HEK293 (cell line): Measurements from ENCODE around the gene TCF15.
A peak's percentile ranks its signal among the peaks of the same experiment; 100 is the strongest.

Source experiments
- GLI2 ChIP-seq: fragments of 450-650 bp; formaldehyde crosslinking; IDR thresholded peaks from 2 replicates; pipeline ENCODE4; 2017; ENCODE audit warnings: missing biosample characterization, missing genetic modification characterization, low read depth, borderline replicate concordance
- GLIS2 ChIP-seq: fragments of 450-650 bp; formaldehyde crosslinking; IDR thresholded peaks from 2 replicates; pipeline ENCODE4 v1.5.1; 2016; ENCODE audit warnings: missing biosample characterization, missing genetic modification characterization
- INSM2 ChIP-seq: fragments of 450-650 bp; formaldehyde crosslinking; IDR thresholded peaks from 2 replicates; pipeline ENCODE4 v1.5.1; 2016; ENCODE audit warnings: missing biosample characterization, missing genetic modification characterization
- KLF8 ChIP-seq: fragments of 450-650 bp; formaldehyde crosslinking; IDR thresholded peaks from 2 replicates; pipeline ENCODE4 v1.5.1; 2016; ENCODE audit warnings: missing biosample characterization, missing genetic modification characterization
- OSR2 ChIP-seq: fragments of 450-650 bp; formaldehyde crosslinking; IDR thresholded peaks from 2 replicates; pipeline ENCODE4 v1.5.1; 2016; ENCODE audit warnings: missing biosample characterization, missing genetic modification characterization
- OVOL3 ChIP-seq: fragments of 450-650 bp; formaldehyde crosslinking; IDR thresholded peaks from 2 replicates; pipeline ENCODE4 v1.5.1; 2016; ENCODE audit warnings: missing biosample characterization, missing genetic modification characterization
- PRDM6 ChIP-seq: fragments of 450-650 bp; formaldehyde crosslinking; IDR thresholded peaks from 2 replicates; pipeline ENCODE4 v1.5.1; 2017; ENCODE audit warnings: missing biosample characterization, missing genetic modification characterization
- TSHZ1 ChIP-seq: fragments of 450-650 bp; formaldehyde crosslinking; IDR thresholded peaks from 2 replicates; pipeline ENCODE4 v1.5.1; 2016; ENCODE audit warnings: missing biosample characterization, missing genetic modification characterization, borderline replicate concordance
- YY1 ChIP-seq: fragments of 450-650 bp; formaldehyde crosslinking; IDR thresholded peaks from 2 replicates; pipeline ENCODE4 v1.5.1; 2018; ENCODE audit warnings: missing biosample characterization, missing genetic modification characterization
- ZBTB21 ChIP-seq: fragments of 450-650 bp; formaldehyde crosslinking; IDR thresholded peaks from 2 replicates; pipeline ENCODE4 v1.5.1; 2017; ENCODE audit warnings: missing biosample characterization, missing genetic modification characterization
- ZBTB26 ChIP-seq: fragments of 450-650 bp; formaldehyde crosslinking; optimal IDR thresholded peaks from 2 replicates; pipeline ENCODE3; 2016; ENCODE audit warnings: missing biosample characterization, mild to moderate bottlenecking, missing genetic modification characterization
- ZBTB7A ChIP-seq: fragments of 450-650 bp; formaldehyde crosslinking; IDR thresholded peaks from 2 replicates; pipeline ENCODE4 v1.5.1; 2016; ENCODE audit warnings: low read depth, missing biosample characterization, missing genetic modification characterization
- ZBTB8A ChIP-seq: fragments of 450-650 bp; formaldehyde crosslinking; IDR thresholded peaks from 2 replicates; pipeline ENCODE4 v1.5.1; 2016; ENCODE audit warnings: missing biosample characterization, missing genetic modification characterization
- ZFP3 ChIP-seq: fragments of 450-650 bp; formaldehyde crosslinking; IDR thresholded peaks from 2 replicates; pipeline ENCODE4 v1.5.1; 2016; ENCODE audit warnings: low read depth, missing biosample characterization, missing genetic modification characterization
- ZNF112 ChIP-seq: fragments of 450-650 bp; formaldehyde crosslinking; IDR thresholded peaks from 2 replicates; pipeline ENCODE4 v1.5.0; 2017; ENCODE audit warnings: missing biosample characterization, missing genetic modification characterization
- ZNF184 ChIP-seq: fragments of 450-650 bp; IDR thresholded peaks from 2 replicates; pipeline ENCODE4 v1.5.1; 2018; ENCODE audit warnings: missing biosample characterization, mild to moderate bottlenecking, missing genetic modification characterization
- ZNF26 ChIP-seq: fragments of 450-650 bp; formaldehyde crosslinking; IDR thresholded peaks from 2 replicates; pipeline ENCODE4 v1.5.1; 2016; ENCODE audit warnings: missing biosample characterization, missing genetic modification characterization
- ZNF624 ChIP-seq: fragments of 450-650 bp; formaldehyde crosslinking; IDR thresholded peaks from 2 replicates; pipeline ENCODE4 v1.5.1; 2017; ENCODE audit warnings: missing biosample characterization, missing genetic modification characterization
- ZNF677 ChIP-seq: fragments of 450-650 bp; IDR thresholded peaks from 2 replicates; pipeline ENCODE4 v1.5.0; 2018; ENCODE audit warnings: missing biosample characterization, mild to moderate bottlenecking, missing genetic modification characterization, moderate library complexity
- ZNF791 ChIP-seq: fragments of 450-650 bp; formaldehyde crosslinking; IDR thresholded peaks from 2 replicates; pipeline ENCODE4 v1.5.1; 2016; ENCODE audit warnings: missing biosample characterization, missing genetic modification characterization
- ZSCAN30 ChIP-seq: fragments of 450-650 bp; IDR thresholded peaks from 2 replicates; pipeline ENCODE4 v1.5.1; 2018; ENCODE audit warnings: missing biosample characterization, mild to moderate bottlenecking, missing genetic modification characterization, moderate library complexity
- TF ChIP-seq, protein P1 (sequence below): fragments of 450-650 bp; formaldehyde crosslinking; conservative IDR thresholded peaks from 2 replicates; pipeline ENCODE4 v1.5.1; 2016; ENCODE audit warnings: low read depth, missing biosample characterization, missing genetic modification characterization
- TF ChIP-seq, protein P2 (sequence below): fragments of 450-650 bp; formaldehyde crosslinking; IDR thresholded peaks from 2 replicates; pipeline ENCODE4 v1.5.1; 2016; ENCODE audit warnings: missing biosample characterization, missing genetic modification characterization
- TF ChIP-seq, protein P3 (sequence below): fragments of 450-650 bp; formaldehyde crosslinking; IDR thresholded peaks from 2 replicates; pipeline ENCODE4 v1.5.1; 2016; ENCODE audit warnings: missing biosample characterization, missing genetic modification characterization

TCF15 gene

DNA sequence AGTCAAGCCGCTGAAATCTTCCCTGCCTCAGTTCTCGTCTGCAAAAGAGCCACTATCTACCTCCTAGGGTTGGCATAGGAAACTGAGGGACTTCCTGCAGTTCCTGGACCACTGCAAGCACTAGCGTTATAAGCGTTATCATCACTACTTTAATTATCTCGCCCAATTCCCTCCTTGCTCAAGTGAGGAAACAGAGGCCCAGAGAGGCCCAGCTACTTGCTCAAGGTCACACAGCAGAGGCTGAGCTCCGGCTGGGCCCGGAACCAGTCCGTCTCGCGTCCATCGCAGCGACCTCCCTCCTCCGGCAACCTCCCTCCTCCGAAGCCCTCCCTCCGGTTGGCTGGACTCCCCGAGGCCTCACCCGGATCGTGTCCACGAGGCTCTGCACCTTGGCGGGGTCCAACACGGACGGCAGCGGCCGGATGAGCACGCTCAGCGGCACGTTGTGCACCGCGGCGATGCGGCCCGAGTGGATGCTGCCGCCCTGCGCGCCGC is 42.6 kb upstream of the TCF15 start (continued):
- TF ChIP-seq INSM2 (tag by site-specific recombination): no peak
- TF ChIP-seq PRDM6 (tag by site-specific recombination): no peak
- no peak for TF ChIP-seq YY1 (tag by site-specific recombination)
- no peak for TF ChIP-seq ZNF791 (tag by site-specific recombination)
- no peak for TF ChIP-seq TSHZ1 (tag by site-specific recombination)
- no peak for TF ChIP-seq ZBTB21 (tag by site-specific recombination)
- TF ChIP-seq ZNF184 (tag by site-specific recombination): no peak
- no peak for TF ChIP-seq OSR2
- no peak for TF ChIP-seq ZBTB8A (tag by site-specific recombination)
- TF ChIP-seq ZSCAN30 (tag by site-specific recombination): no peak
- TF ChIP-seq KLF8 (tag by site-specific recombination): no peak
- no peak for TF ChIP-seq OVOL3 (tag by site-specific recombination)
- TF ChIP-seq, protein P1, sequence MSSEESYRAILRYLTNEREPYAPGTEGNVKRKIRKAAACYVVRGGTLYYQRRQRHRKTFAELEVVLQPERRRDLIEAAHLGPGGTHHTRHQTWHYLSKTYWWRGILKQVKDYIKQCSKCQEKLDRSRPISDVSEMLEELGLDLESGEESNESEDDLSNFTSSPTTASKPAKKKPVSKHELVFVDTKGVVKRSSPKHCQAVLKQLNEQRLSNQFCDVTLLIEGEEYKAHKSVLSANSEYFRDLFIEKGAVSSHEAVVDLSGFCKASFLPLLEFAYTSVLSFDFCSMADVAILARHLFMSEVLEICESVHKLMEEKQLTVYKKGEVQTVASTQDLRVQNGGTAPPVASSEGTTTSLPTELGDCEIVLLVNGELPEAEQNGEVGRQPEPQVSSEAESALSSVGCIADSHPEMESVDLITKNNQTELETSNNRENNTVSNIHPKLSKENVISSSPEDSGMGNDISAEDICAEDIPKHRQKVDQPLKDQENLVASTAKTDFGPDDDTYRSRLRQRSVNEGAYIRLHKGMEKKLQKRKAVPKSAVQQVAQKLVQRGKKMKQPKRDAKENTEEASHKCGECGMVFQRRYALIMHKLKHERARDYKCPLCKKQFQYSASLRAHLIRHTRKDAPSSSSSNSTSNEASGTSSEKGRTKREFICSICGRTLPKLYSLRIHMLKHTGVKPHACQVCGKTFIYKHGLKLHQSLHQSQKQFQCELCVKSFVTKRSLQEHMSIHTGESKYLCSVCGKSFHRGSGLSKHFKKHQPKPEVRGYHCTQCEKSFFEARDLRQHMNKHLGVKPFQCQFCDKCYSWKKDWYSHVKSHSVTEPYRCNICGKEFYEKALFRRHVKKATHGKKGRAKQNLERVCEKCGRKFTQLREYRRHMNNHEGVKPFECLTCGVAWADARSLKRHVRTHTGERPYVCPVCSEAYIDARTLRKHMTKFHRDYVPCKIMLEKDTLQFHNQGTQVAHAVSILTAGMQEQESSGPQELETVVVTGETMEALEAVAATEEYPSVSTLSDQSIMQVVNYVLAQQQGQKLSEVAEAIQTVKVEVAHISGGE (tag by site-specific recombination): 0 out of 2 replicates have a peak, but pooled peaks have one; percentile 18
- TF ChIP-seq GLI2: no peak
- TF ChIP-seq ZBTB26: peak; percentile 66
- no peak; the same call in 1 of the 2 replicates for TF ChIP-seq GLIS2 (tag by site-specific recombination)
- TF ChIP-seq ZBTB7A (tag by site-specific recombination): 0 out of 2 replicates have a peak, but pooled peaks have one; percentile 24
- TF ChIP-seq ZFP3 (tag by site-specific recombination): no peak
- no peak for TF ChIP-seq ZNF26
- no peak for TF ChIP-seq ZNF112 (tag by site-specific recombination)
- TF ChIP-seq, protein P2, sequence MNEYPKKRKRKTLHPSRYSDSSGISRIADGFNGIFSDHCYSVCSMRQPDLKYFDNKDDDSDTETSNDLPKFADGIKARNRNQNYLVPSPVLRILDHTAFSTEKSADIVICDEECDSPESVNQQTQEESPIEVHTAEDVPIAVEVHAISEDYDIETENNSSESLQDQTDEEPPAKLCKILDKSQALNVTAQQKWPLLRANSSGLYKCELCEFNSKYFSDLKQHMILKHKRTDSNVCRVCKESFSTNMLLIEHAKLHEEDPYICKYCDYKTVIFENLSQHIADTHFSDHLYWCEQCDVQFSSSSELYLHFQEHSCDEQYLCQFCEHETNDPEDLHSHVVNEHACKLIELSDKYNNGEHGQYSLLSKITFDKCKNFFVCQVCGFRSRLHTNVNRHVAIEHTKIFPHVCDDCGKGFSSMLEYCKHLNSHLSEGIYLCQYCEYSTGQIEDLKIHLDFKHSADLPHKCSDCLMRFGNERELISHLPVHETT (tag by site-specific recombination): peak; percentile 49; the same call in 1 of the 2 replicates
- no peak for TF ChIP-seq ZNF677 (tag by site-specific recombination)
- TF ChIP-seq, protein P3, sequence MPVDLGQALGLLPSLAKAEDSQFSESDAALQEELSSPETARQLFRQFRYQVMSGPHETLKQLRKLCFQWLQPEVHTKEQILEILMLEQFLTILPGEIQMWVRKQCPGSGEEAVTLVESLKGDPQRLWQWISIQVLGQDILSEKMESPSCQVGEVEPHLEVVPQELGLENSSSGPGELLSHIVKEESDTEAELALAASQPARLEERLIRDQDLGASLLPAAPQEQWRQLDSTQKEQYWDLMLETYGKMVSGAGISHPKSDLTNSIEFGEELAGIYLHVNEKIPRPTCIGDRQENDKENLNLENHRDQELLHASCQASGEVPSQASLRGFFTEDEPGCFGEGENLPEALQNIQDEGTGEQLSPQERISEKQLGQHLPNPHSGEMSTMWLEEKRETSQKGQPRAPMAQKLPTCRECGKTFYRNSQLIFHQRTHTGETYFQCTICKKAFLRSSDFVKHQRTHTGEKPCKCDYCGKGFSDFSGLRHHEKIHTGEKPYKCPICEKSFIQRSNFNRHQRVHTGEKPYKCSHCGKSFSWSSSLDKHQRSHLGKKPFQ (tag by site-specific recombination): peak; percentile 17; the same call in 1 of the 2 replicates
- TF ChIP-seq ZNF624 (tag by site-specific recombination): no peak
